GM12892 (cell line): ENCODE results near the gene NDUFAF2.

Experiments used
- POLR2A ChIP-seq: IDR thresholded peaks from 2 replicates; pipeline ENCODE4 v1.6.1; 2011; ENCODE audit warnings: low read depth, low read length, control low read depth
- POLR2AphosphoS5 ChIP-seq: IDR thresholded peaks from 2 replicates; pipeline ENCODE4 v1.6.1; 2011; ENCODE audit warnings: low read depth, low read length, control low read depth
- TAF1 ChIP-seq: IDR thresholded peaks from 2 replicates; pipeline ENCODE4 v1.6.1; 2011; ENCODE audit warnings: low read depth, mild to moderate bottlenecking, control low read depth, low read length, borderline replicate concordance

DNA sequence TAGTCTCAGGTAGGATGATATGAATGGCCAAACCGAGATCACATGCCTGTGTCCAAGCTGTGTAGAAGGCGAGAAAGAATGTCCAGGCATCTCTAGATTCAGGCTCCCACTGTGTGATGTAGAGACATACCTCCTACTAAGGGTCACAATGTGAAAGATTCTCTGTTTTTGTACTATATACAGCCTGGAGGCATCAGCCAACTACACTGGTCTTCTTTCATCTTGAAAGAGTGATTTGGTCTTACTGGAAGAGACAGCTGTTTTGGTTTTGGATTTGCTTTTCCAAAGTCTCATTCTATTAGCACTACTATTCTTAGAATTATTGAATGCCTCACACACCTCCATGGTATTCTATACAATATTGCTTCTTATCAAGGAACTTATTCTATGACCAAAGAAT is 26.5 kb upstream of the NDUFAF2 start:
- no peak for TF ChIP-seq POLR2A
- no peak for TF ChIP-seq TAF1
- TF ChIP-seq POLR2AphosphoS5 = no peak
